AG04449 (cell line): ENCODE results near the gene ZNF587B.
A peak's percentile ranks its signal among the peaks of the same experiment; 100 is the strongest.
"Not testable (repeated sequence)": the region's sequence is repeated elsewhere in the genome, so short reads cannot be mapped to it uniquely, and the experiment has no call there.

Experiments used
- CTCF ChIA-PET: fragments of 350-600 bp; formaldehyde crosslinking; extraction: SDS; loops from one replicate; lab custom pipeline; 2021; ENCODE audit warnings: antibody characterized with exemption; lab: Yijun Ruan, JAX
- POLR2A ChIA-PET: fragments of 400-600, 350-600 bp; formaldehyde crosslinking; extraction: SDS; loops from one replicate; lab custom pipeline; 2020; ENCODE audit warnings: antibody characterized with exemption, inconsistent platforms; lab: Yijun Ruan, JAX
- DNase-seq: peaks from one replicate; pipeline ENCODE4 v3.0.0-alpha.2; 2010; ENCODE audit warnings: low read depth, low spot score
- H3K4me3 ChIP-seq: 2 replicates; pipeline ENCODE4 v1.5.1; 2011; ENCODE audit warnings: low read depth, mild to moderate bottlenecking, control low read depth, low read length
- CTCF ChIP-seq: IDR thresholded peaks from one replicate; pipeline ENCODE4 v1.5.1; 2011; ENCODE audit warnings: mild to moderate bottlenecking, moderate library complexity, low read length, control low read depth, inconsistent platforms; ENCODE audit not compliant: insufficient read depth; ENCODE audit errors: missing control alignments

Gene ZNF587B

DNA sequence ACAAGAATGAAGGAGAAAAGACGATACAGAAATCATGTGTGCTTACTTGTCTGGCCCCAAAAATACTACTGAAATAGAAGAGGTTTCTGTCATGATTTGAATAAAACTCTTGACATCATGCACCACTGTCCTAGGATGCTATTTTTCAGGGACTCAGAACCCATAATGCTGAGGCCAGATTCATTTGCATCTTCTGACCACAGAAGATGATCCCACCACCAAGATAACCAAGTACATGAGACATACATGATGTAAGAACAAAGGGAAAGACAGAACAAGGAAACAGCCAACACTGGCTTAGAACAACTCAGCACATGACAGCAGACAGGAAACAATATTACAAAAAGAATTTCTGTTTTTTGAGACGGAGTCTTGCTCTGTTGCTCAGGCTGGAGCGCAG, 17.9 kb upstream of the ZNF587B start:
- no peak for TF ChIP-seq CTCF
- CTCF ChIA-PET = no interaction called here
- POLR2A ChIA-PET = interaction anchor here (2.0 kb wide), 1 partner anchor 8 kb away, joined by 5 read pairs; no protein-coding TSS in a partner anchor
- H3K4me3 ChIP-seq = no peak overlapping the region
- no peak for DNase-seq

DNA sequence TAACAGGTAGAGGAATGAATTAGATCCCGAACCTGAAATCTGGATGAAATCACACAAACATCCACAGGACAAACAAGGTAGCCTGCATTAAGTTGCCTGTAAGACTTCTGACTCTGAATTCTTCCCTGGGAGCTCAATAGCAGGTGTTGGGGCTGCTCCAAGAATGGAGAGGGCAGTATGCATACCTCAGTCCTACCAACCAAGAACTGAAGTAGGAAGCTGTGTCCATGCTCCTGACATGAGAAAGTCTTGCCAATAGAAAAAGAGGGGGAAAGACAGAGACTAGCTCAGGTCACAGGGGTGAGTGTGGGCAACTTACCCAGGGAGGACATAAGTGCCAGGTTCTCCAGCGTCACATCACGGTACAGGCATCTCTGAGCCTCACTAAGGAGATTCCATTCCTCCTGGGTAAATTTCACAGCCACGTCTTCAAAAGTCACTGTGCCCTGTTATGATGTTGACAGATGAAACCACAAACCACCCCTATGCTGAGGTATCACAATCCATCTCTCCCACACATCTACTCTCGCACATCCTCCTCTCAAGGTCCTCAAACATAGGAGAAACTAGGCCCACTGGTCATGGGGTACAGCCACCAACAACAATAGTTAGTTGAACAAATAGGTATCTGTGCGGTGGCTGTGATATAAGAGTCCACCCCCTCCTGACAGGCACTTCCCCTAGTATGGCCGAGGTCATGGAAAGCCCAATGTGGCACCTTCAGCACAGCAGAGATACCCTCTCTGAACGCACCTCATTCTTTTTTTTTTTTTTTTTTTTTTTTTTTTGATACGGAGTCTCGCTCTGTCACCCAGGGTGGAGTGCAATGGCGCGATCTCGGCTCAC, 16.9 kb upstream of the ZNF587B start:
- DNase-seq, H3K4me3 ChIP-seq, CTCF ChIA-PET: not testable (repeated sequence)
- POLR2A ChIA-PET = interaction anchor here (0.6 to 2.0 kb wide), 2 partner anchors 9 to 54 kb away, joined by 3 to 5 read pairs; no protein-coding TSS in a partner anchor

DNA sequence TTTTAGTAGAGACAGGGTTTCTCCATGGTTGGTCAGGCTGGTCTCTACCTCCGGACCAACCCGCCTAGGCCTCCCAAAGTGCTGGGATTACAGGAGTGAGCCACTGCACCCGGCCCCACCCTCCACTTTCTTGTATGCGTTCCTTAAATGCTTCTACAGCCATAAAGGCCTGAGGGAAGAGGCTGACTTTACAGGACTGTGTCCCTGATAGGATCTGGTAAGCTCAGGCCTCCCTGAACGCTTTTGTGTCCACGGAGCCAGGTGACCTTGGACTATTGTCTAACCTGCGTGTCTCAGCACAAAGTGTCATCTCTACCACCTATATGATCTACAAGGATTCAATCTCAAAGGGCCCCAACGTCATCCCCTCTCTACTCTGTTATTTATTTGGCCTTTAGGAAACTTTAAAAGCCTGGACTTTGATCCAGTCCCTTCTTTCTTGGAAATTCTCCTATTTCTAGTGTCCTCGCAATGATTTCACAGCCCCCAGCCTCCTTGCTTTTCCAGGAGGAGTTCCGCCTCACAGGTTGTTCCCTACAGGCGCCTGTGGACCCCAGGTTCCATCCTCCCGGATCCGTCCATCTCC, 16.1 kb upstream of the ZNF587B start:
- no peak for TF ChIP-seq CTCF
- H3K4me3 ChIP-seq = peak overlapping the region; percentile 86
- ChIA-PET POLR2A (interaction anchor here (2.0 kb wide), 1 partner anchor 10 kb away, joined by 5 read pairs; no protein-coding TSS in a partner anchor), CTCF (no interaction called here)
- DNase-seq = no peak

DNA sequence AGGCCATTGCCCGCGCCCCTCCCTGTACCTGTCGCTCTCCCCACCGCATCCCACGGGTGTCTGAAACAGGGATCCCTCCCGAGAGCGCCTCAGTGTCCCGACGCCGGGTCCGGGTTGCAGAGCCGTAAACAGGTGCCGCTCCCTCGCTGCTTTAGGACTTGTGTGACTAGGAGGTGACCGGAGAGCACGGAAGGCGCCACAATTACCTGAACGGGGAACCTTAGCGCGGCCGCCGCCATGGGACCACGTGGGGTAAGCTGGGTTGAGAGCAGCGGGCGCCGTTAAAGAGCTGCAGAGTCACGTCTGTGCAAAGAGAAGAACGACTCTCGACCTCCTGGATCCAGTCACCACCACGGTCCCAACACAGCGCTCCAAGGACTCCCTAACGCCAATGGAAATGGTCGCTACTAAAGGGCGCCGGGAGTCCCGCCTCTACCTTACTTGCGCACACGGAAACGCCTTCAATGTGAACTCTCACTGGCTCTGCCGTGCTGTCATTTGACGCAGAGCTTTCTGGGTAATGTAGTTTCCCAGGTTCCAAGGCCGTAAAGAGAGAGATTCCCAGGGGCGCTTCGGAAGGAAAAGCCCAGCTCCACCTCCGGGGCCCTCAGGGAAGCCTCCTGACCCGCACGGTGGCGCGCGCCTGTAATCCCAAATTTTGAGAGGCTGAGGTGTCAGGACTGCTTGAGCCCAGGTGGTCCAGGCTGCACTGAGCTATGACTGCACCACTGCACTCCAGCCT, 15.4 kb upstream of the ZNF587B start, which contains the start of gene ZNF552:
Gene ZNF552, minus strand, starts transcription at position 409 of the 742 bp plus-strand sequence. Its CDS starts 170 bp downstream, at position 239.
- POLR2A ChIA-PET = interaction anchor here (0.8 to 2.0 kb wide), 4 partner anchors 10 to 45 kb away, joined by 3 to 7 read pairs (median 4); partner anchors contain the start of genes ZNF586 and ZNF587
- CTCF ChIA-PET = interaction anchor here (1.0 kb wide), 1 partner anchor 9 kb away, joined by 6 read pairs; no protein-coding TSS in a partner anchor

DNA sequence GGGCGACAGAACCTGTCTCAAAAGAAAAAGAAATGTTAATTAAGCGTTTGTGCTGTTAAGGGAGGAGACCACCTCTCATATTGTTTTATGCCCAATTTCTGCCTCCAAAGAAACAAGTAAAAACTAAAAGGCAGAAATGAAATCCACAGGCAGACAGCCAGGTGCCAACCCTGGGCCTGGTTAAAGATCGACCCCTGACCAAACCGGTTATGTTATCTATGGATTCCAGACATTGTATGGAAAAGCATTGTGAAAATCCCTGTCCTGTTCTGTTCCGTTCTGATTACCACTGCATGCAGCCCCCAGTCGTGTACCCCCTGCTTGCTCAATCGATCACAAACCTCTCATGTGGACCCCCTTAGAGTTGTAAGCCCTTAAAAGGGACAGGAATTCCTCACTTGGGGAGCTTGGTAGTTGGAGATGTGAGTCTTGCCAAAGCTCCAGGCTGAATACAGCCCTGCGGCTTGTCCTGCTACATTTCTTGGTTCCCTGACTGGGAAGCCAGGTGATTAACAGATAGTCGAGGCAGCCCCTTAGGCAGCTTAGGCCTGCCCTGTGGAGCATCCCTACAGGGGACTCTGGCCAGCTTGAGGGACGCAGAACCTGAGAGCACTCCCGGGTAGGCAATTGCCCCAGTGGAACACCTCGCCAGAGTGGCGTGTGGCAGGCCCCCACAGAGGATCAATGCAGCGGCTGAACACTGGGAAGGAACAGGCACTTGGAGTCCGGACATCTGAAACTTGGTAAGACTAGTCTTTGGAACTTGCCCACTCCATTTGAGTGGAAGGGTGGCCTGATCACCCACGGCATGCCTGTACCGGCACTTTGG, 14.6 kb upstream of the ZNF587B start:
- peak overlapping the region; percentile 86; the same call in 1 of the 2 replicates for H3K4me3 ChIP-seq
- no peak for DNase-seq
- no peak for TF ChIP-seq CTCF
- ChIA-PET CTCF (interaction anchor here (1.0 kb wide), 1 partner anchor 10 kb away, joined by 6 read pairs; no protein-coding TSS in a partner anchor), POLR2A (interaction anchor here (0.8 to 1.0 kb wide), 3 partner anchors 11 to 46 kb away, joined by 3 to 7 read pairs (median 4); partner anchors contain the start of genes ZNF586 and ZNF587)

More for the DNA sequence above, 15.4 kb upstream of the ZNF587B start, which contains the start of gene ZNF552:
- peak within 1 kb of the TSS; percentile 86 for H3K4me3 ChIP-seq
- no peak for TF ChIP-seq CTCF
- DNase-seq = peak; percentile 47
